LNCaP clone FGC (cell line): ENCODE data around the gene CEP164.

Experiments used
- DNase-seq: peaks from one replicate; pipeline ENCODE4 v3.0.0-alpha.2; 2011; ENCODE audit warnings: low read depth
- H3K4me3 ChIP-seq: 2 replicates; pipeline ENCODE4 v1.5.1; 2011; ENCODE audit warnings: mild to moderate bottlenecking, low read depth, low read length, control low read depth
- CTCF ChIP-seq: IDR thresholded peaks from 2 replicates; pipeline ENCODE4 v1.5.1; 2012; ENCODE audit warnings: mild to moderate bottlenecking; ENCODE audit not compliant: control insufficient read depth, insufficient read depth; ENCODE audit errors: extremely low read depth

The CEP164 gene

GRCh38 chr11:117327567-117328374 lies at the start of gene CEP164:
Gene CEP164, plus strand, starts transcription at chr11:117327854. Its CDS starts 10,733 bp downstream, at chr11:117338587.
- peak within 1 kb of the TSS; percentile 82 for H3K4me3 ChIP-seq
- DNase-seq, result peak; percentile 91
- TF ChIP-seq CTCF, result no peak

GRCh38 chr11:117278347-117278746 lies 49.3 kb upstream of the CEP164 start:
- DNase-seq, result no peak
- H3K4me3 ChIP-seq, result no peak overlapping the region
- no peak for TF ChIP-seq CTCF

GRCh38 chr11:117279711-117280376 lies 47.8 kb upstream of the CEP164 start:
- no peak overlapping the region for H3K4me3 ChIP-seq
- peak; percentile 38 for DNase-seq
- no peak for TF ChIP-seq CTCF

- H3K4me3 ChIP-seq, result no peak overlapping the region
- no peak for DNase-seq
- TF ChIP-seq CTCF, result no peak
These were observed 46.5 kb upstream of the CEP164 start for GRCh38 chr11:117281159-117281558.

- DNase-seq, result no peak
- no peak overlapping the region for H3K4me3 ChIP-seq
These were observed 45.8 kb upstream of the CEP164 start for GRCh38 chr11:117281869-117282268.

GRCh38 chr11:117282956-117283355 lies 44.7 kb upstream of the CEP164 start:
- DNase-seq, result no peak
- no peak overlapping the region for H3K4me3 ChIP-seq
- no peak for TF ChIP-seq CTCF

More at GRCh38 chr11:117281869-117282268, 45.8 kb upstream of the CEP164 start:
- TF ChIP-seq CTCF, result no peak

GRCh38 chr11:117284053-117284452 lies 43.6 kb upstream of the CEP164 start:
- TF ChIP-seq CTCF, result no peak
- no peak for DNase-seq
- H3K4me3 ChIP-seq, result no peak overlapping the region
